Hypothalamus (tissue), 51 donors: ENCODE results near the gene C16orf82.

Experiments used
- DNase-seq, 51 donors: peaks; one replicate each; lab custom pipeline; 2025; lab: John Stamatoyannopoulos, UW

Gene C16orf82

GRCh38 chr16:27066668-27067537 lies at the start of gene C16orf82:
TSS of gene C16orf82 (plus strand) at chr16:27066927.
- peak in 5 of 51 donors; percentile 6 to 13 (median 8) for DNase-seq

GRCh38 chr16:27020031-27020430 lies 46.7 kb upstream of the C16orf82 start:
- no peak for DNase-seq

- no peak for DNase-seq
Observed at GRCh38 chr16:27024010-27024409, 42.7 kb upstream of the C16orf82 start.

GRCh38 chr16:27025581-27025980 lies 41.1 kb upstream of the C16orf82 start:
- DNase-seq, result no peak

GRCh38 chr16:27027971-27028370 lies 38.8 kb upstream of the C16orf82 start:
- DNase-seq, result peak in 4 of 51 donors; percentile 2 to 8 (median 4)

- DNase-seq, result no peak
Observed at GRCh38 chr16:27028591-27029110, 38.1 kb upstream of the C16orf82 start.

GRCh38 chr16:27029525-27029924 lies 37.2 kb upstream of the C16orf82 start:
- DNase-seq, result no peak

- DNase-seq, result no peak
Observed at GRCh38 chr16:27033281-27033979, 33.3 kb upstream of the C16orf82 start.

GRCh38 chr16:27040732-27041131 lies 26.0 kb upstream of the C16orf82 start:
- no peak for DNase-seq

GRCh38 chr16:27046958-27047518 lies 19.7 kb upstream of the C16orf82 start:
- no peak for DNase-seq

- no peak for DNase-seq
Observed at GRCh38 chr16:27048316-27048715, 18.4 kb upstream of the C16orf82 start.

- no peak for DNase-seq
Observed at GRCh38 chr16:27049117-27049516, 17.6 kb upstream of the C16orf82 start.

GRCh38 chr16:27052007-27052406 lies 14.7 kb upstream of the C16orf82 start:
- peak in 5 of 51 donors; percentile 2 to 21 (median 4) for DNase-seq

- no peak for DNase-seq
Observed at GRCh38 chr16:27053996-27054395, 12.7 kb upstream of the C16orf82 start.

- DNase-seq, result no peak
Observed at GRCh38 chr16:27058299-27058698, 8.4 kb upstream of the C16orf82 start.

- no peak for DNase-seq
Observed at GRCh38 chr16:27070776-27071175, 4.0 kb downstream of the C16orf82 start.

GRCh38 chr16:27073733-27074132 lies 7.0 kb downstream of the C16orf82 start:
- no peak for DNase-seq

- no peak for DNase-seq
Observed at GRCh38 chr16:27080895-27081294, 14.2 kb downstream of the C16orf82 start.

GRCh38 chr16:27083861-27084261 lies 17.1 kb downstream of the C16orf82 start:
- DNase-seq, result peak in 2 of 51 donors; percentile 4 to 21

- DNase-seq, result no peak
Observed at GRCh38 chr16:27084307-27085028, 17.7 kb downstream of the C16orf82 start.

- DNase-seq, result no peak
Observed at GRCh38 chr16:27085182-27085581, 18.5 kb downstream of the C16orf82 start.
